Activated CD8-positive, alpha-beta memory T cell treated with anti-CD3 and anti-CD28 coated beads, Interleukin-2, amount 50 U/mL, for 1 hour (primary cell): ENCODE results near the gene ZFYVE1.
"Not testable (repeated sequence)": the region's sequence is repeated elsewhere in the genome, so short reads cannot be mapped to it uniquely, and the experiment has no call there.

ENCODE experiments used
- DNase-seq: peaks from one replicate; pipeline ENCODE4 v3.0.0-alpha.2; 2020; ENCODE audit errors: extremely low read depth

ZFYVE1 gene

GRCh38 chr14:73000073-73000472 is 26.8 kb downstream of the ZFYVE1 start:
- no peak for DNase-seq

- no peak for DNase-seq
Measured at GRCh38 chr14:72999316-72999715, 27.6 kb downstream of the ZFYVE1 start.

GRCh38 chr14:72998252-72998903 is 28.5 kb downstream of the ZFYVE1 start:
- DNase-seq = no peak

GRCh38 chr14:72996916-72997315 is 30.0 kb downstream of the ZFYVE1 start:
- no peak for DNase-seq

- no peak for DNase-seq
Measured at GRCh38 chr14:72990171-72990570, 36.7 kb downstream of the ZFYVE1 start.

- DNase-seq = no peak
Measured at GRCh38 chr14:72986857-72987256, 40.0 kb downstream of the ZFYVE1 start.

- no peak for DNase-seq
Measured at GRCh38 chr14:72986214-72986613, 40.7 kb downstream of the ZFYVE1 start.

- no peak for DNase-seq
Measured at GRCh38 chr14:72982146-72982708, 44.7 kb downstream of the ZFYVE1 start.

GRCh38 chr14:72980863-72981262 is 46.0 kb downstream of the ZFYVE1 start:
- DNase-seq = no peak

GRCh38 chr14:72978856-72979255 is 48.0 kb downstream of the ZFYVE1 start:
- no peak for DNase-seq

- DNase-seq = no peak
Measured at GRCh38 chr14:72975770-72976169, 51.1 kb downstream of the ZFYVE1 start.

GRCh38 chr14:72974661-72975060 is 52.2 kb downstream of the ZFYVE1 start:
- DNase-seq = no peak

- no peak for DNase-seq
Measured at GRCh38 chr14:72970824-72971434, 56.0 kb downstream of the ZFYVE1 start.

GRCh38 chr14:72970058-72970630 is 56.8 kb downstream of the ZFYVE1 start:
- no peak for DNase-seq

- DNase-seq = no peak
Measured at GRCh38 chr14:72968316-72968715, 58.6 kb downstream of the ZFYVE1 start.

- DNase-seq = no peak
Measured at GRCh38 chr14:72966038-72966437, 60.9 kb downstream of the ZFYVE1 start.

GRCh38 chr14:72965249-72965648 is 61.7 kb downstream of the ZFYVE1 start:
- no peak for DNase-seq

- DNase-seq = no peak
Measured at GRCh38 chr14:72962829-72963312, 64.0 kb downstream of the ZFYVE1 start.

- not testable (repeated sequence) for DNase-seq
Measured at GRCh38 chr14:72962336-72962754, 64.6 kb downstream of the ZFYVE1 start.

- DNase-seq = no peak
Measured at GRCh38 chr14:72961579-72962335, 65.1 kb downstream of the ZFYVE1 start.

GRCh38 chr14:72961016-72961415 is 65.9 kb downstream of the ZFYVE1 start:
- not testable (repeated sequence) for DNase-seq

GRCh38 chr14:72958548-72958947 is 68.4 kb downstream of the ZFYVE1 start:
- no peak for DNase-seq
